Panc1 (cell line): ENCODE results near the gene MYCBPAP. TPM values are rescaled to one million over a fixed set of nuclear protein-coding genes. Genes with fewer than 3 reads are reported as not detected.

ENCODE experiments used
- ATAC-seq: fragments of 200-7000 bp; cut with Tn5 transposase; 2 replicates; pipeline ENCODE4 v1.9.1; 2020; ENCODE audit warnings: mild to moderate bottlenecking, moderate library complexity
- BruUV-seq: library from RNA; stranded (reverse); fragments of 400-500 nt; replicated peaks from 2 replicates; lab custom pipeline; 2021; lab: Mats Ljungman, UMichigan
- CTCF ChIA-PET: fragments of 300-600 bp; sonication (Branson Sonifier 250); formaldehyde crosslinking; loops from one replicate; lab custom pipeline; 2022; ENCODE audit warnings: antibody characterized with exemption; lab: Charles Lee
- POLR2A ChIA-PET: fragments of 300-600 bp; sonication (Branson Sonifier 250); formaldehyde crosslinking; loops from one replicate; lab custom pipeline; 2022; ENCODE audit warnings: antibody characterized with exemption; lab: Charles Lee
- DNase-seq: peaks from one replicate; pipeline ENCODE4 v3.0.0-alpha.2; 2010; ENCODE audit warnings: low read depth, low spot score
- H3K27ac ChIP-seq: 2 replicates; pipeline ENCODE4 v1.5.1; 2011; ENCODE audit warnings: mild to moderate bottlenecking, low read length, inconsistent platforms
- H3K27me3 ChIP-seq: fragments of 200-500 bp; sonication (Bioruptor generic); 2 replicates; pipeline ENCODE4 v1.6.0; 2014; ENCODE audit warnings: low read length, inconsistent platforms; ENCODE audit not compliant: control insufficient read depth, insufficient read depth
- H3K36me3 ChIP-seq: fragments of 200-500 bp; sonication (Bioruptor generic); 2 replicates; pipeline ENCODE4 v1.5.1; 2014; ENCODE audit warnings: inconsistent platforms, mild to moderate bottlenecking, low read length, moderate library complexity; ENCODE audit not compliant: control insufficient read depth, insufficient read depth
- H3K4me1 ChIP-seq: 2 replicates; pipeline ENCODE4 v1.5.1; 2011; ENCODE audit warnings: inconsistent platforms, mild to moderate bottlenecking, low read length, moderate library complexity; ENCODE audit not compliant: control insufficient read depth, insufficient read depth
- H3K4me3 ChIP-seq, 2 experiments: 2 replicates each; pipeline ENCODE4 v1.5.1; 2011 to 2012; ENCODE audit warnings: low read depth in 2 of 2, low read length in 2 of 2, mild to moderate bottlenecking in 2 of 2, inconsistent platforms in 1 of 2, moderate library complexity in 1 of 2
- H3K9me3 ChIP-seq: fragments of 200-500 bp; sonication (Bioruptor generic); 2 replicates; pipeline ENCODE4 v1.5.1; 2014; ENCODE audit warnings: low read depth, mild to moderate bottlenecking, inconsistent platforms, low read length, moderate library complexity; ENCODE audit not compliant: control insufficient read depth, insufficient read depth
- POLR2AphosphoS5 ChIP-seq: IDR thresholded peaks from 2 replicates; pipeline ENCODE4 v1.6.1; 2012; ENCODE audit warnings: mild to moderate bottlenecking, low read depth, low read length, moderate library complexity
- REST ChIP-seq, 2 experiments: IDR thresholded peaks; 2 replicates each; pipeline ENCODE4 v1.6.1; 2011 to 2012; ENCODE audit warnings: low read depth in 2 of 2, control low read depth in 1 of 2, low read length in 1 of 2, mild to moderate bottlenecking in 1 of 2, moderate library complexity in 1 of 2; ENCODE audit not compliant: insufficient read depth in 1 of 2
- SIN3A ChIP-seq: IDR thresholded peaks from 2 replicates; pipeline ENCODE4 v1.6.1; 2012; ENCODE audit warnings: low read depth, mild to moderate bottlenecking, low read length, moderate library complexity, borderline replicate concordance; ENCODE audit not compliant: insufficient read depth
- TCF7L2 ChIP-seq: IDR thresholded peaks from 2 replicates; pipeline ENCODE4 v1.6.1; 2011; ENCODE audit warnings: mild to moderate bottlenecking, low read depth, low read length, inconsistent platforms
- in situ Hi-C: cut with HindIII; loops from 2 replicates; pipeline ENCODE4 v1.10.0; 2016; ENCODE audit warnings: low sequenced_read_pairs, low pct_unique_long_range_greater_than_20kb
- intact Hi-C: fragments of 100-400 bp; cut with micrococcal nuclease; formaldehyde crosslinking; loops from one replicate; pipeline ENCODE4 v1.10.0; 2022; ENCODE audit not compliant: unreplicated experiment
- total RNA-seq: library from RNA; stranded (reverse); gene quantifications from one replicate; pipeline ENCODE4 v1.2.1, GENCODE V29; 2021; ENCODE audit not compliant: unreplicated experiment
- TF ChIP-seq, protein P1 (sequence below): fragments of 450-650 bp; IDR thresholded peaks from 2 replicates; pipeline ENCODE4 v1.5.1; 2017; ENCODE audit warnings: mild to moderate bottlenecking

Gene MYCBPAP
- total RNA-seq, 1 experiment from 2014 or later, result 2.2 TPM

DNA sequence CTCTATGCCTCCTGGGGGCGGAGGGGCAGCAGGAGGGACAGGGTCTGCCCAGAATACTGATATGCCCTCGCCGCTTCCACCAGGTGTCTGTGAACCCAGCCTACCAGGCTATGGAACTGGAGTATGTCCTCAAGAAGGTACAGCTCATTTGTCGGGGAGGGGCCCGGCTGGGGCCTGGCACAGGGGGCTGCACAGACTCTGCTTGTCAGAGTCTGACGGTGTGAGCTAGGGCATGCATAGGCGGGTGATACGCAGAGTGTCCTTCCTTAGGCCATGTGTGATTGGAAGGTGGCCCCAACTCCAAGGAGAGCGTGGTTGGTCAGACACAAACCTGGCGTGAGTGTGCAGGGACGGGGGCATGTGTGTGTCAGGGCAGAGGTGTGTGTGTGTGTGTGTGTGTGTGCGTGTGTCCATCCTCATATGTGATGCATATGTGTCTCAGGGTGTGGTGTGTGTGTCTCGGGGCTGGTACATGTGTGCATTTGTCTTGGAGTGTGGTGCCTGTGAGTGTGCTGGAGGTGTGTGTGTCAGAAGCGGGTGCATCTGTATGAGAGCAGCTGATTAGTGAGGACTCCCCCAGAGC, 46.6 kb upstream of the MYCBPAP start:
- no peak overlapping the region for H3K27ac ChIP-seq
- DNase-seq (no peak), ATAC-seq (no peak)
- BruUV-seq, result no TSS peak
- no peaks in the 10 kb centered on the region for H3K4me1 ChIP-seq
- CTCF ChIA-PET, result no interaction called here
- no peak for TF ChIP-seq TCF7L2
- no peak for TF ChIP-seq SIN3A
- TF ChIP-seq POLR2AphosphoS5, result no peak
- no peak for TF ChIP-seq REST (IDR thresholded peaks at IDR 0.05; ENCODE audit: insufficient read depth in 1 of 2, low read depth in 2 of 2, low read length in 1 of 2)
- TF ChIP-seq, protein P1, sequence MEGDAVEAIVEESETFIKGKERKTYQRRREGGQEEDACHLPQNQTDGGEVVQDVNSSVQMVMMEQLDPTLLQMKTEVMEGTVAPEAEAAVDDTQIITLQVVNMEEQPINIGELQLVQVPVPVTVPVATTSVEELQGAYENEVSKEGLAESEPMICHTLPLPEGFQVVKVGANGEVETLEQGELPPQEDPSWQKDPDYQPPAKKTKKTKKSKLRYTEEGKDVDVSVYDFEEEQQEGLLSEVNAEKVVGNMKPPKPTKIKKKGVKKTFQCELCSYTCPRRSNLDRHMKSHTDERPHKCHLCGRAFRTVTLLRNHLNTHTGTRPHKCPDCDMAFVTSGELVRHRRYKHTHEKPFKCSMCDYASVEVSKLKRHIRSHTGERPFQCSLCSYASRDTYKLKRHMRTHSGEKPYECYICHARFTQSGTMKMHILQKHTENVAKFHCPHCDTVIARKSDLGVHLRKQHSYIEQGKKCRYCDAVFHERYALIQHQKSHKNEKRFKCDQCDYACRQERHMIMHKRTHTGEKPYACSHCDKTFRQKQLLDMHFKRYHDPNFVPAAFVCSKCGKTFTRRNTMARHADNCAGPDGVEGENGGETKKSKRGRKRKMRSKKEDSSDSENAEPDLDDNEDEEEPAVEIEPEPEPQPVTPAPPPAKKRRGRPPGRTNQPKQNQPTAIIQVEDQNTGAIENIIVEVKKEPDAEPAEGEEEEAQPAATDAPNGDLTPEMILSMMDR, result no peak
- H3K27me3 ChIP-seq, result no peaks in the 10 kb centered on the region
- intact Hi-C loops (no loop called here), in situ Hi-C loops (no loop called here)
- H3K4me3 ChIP-seq, result no peak overlapping the region
- H3K9me3 ChIP-seq, result no peaks in the 10 kb centered on the region
- POLR2A ChIA-PET, result no interaction called here
- no peaks in the 10 kb centered on the region for H3K36me3 ChIP-seq

DNA sequence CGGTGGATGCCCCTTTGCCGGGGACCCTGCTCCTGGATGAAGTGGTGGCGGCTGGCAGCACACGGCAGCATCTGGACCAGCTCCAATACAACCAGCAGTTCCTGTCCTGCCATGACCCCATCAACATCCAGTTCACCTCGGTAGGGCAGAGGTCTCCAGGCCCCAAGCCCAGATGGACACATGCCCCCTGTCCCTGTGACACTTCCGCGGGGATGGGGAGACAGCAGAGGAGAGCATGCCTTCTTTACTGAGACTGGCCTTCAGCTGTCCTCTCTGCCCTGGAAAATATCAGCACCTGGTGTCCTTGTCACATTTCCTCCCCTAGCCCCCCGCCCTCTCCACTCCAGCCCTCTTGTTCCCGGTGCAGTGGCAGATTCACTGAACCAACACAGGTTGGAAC, 45.8 kb upstream of the MYCBPAP start:
- H3K36me3 ChIP-seq, result no peaks in the 10 kb centered on the region
- no peaks in the 10 kb centered on the region for H3K27me3 ChIP-seq
- no peaks in the 10 kb centered on the region for H3K4me1 ChIP-seq
- no peak for DNase-seq
- no peak overlapping the region for H3K4me3 ChIP-seq
- ChIA-PET POLR2A (no interaction called here), CTCF (interaction anchor here (0.6 kb wide), 1 partner anchor 36 kb away, joined by 4 read pairs; no protein-coding TSS in a partner anchor)
- intact Hi-C loops (no loop called here), in situ Hi-C loops (no loop called here)
- no peaks in the 10 kb centered on the region for H3K9me3 ChIP-seq
- no TSS peak for BruUV-seq
- TF ChIP-seq SIN3A (no peak), TCF7L2 (no peak), POLR2AphosphoS5 (no peak), REST (IDR thresholded peaks at IDR 0.05; ENCODE audit: insufficient read depth in 1 of 2, low read depth in 2 of 2, low read length in 1 of 2) (no peak)
- TF ChIP-seq, protein P1, result no peak
- ATAC-seq, result no peak
- no peak overlapping the region for H3K27ac ChIP-seq
